Trophoblast cell (in vitro differentiated cells and primary cell): ENCODE measurements around the gene MAP3K7.

Source experiments
- DNase-seq, 2 donors: peaks; one replicate each; pipeline ENCODE4 v3.0.0-alpha.2; 2016
- H2AFZ ChIP-seq: 2 replicates; pipeline ENCODE4 v1.6.1; 2013; ENCODE audit warnings: low read length, moderate library complexity, mild to moderate bottlenecking; ENCODE audit not compliant: insufficient read depth, poor library complexity
- H2AK5ac ChIP-seq: 2 replicates; pipeline ENCODE4 v1.6.1; 2013; ENCODE audit warnings: mild to moderate bottlenecking, low read length
- H2BK120ac ChIP-seq: 2 replicates; pipeline ENCODE4 v1.6.1; 2013; ENCODE audit warnings: low read length, mild to moderate bottlenecking, moderate library complexity; ENCODE audit not compliant: insufficient read depth, poor library complexity
- H2BK12ac ChIP-seq: 2 replicates; pipeline ENCODE4 v1.6.1; 2013; ENCODE audit warnings: mild to moderate bottlenecking, low read length, moderate library complexity
- H2BK5ac ChIP-seq: 2 replicates; pipeline ENCODE4 v1.6.1; 2013; ENCODE audit warnings: low read length, low read depth, moderate library complexity, mild to moderate bottlenecking; ENCODE audit not compliant: poor library complexity
- H3K14ac ChIP-seq: 2 replicates; pipeline ENCODE4 v1.6.1; 2013; ENCODE audit warnings: mild to moderate bottlenecking, low read length
- H3K18ac ChIP-seq: 2 replicates; pipeline ENCODE4 v1.6.1; 2013; ENCODE audit warnings: mild to moderate bottlenecking, low read length
- H3K23ac ChIP-seq: 2 replicates; pipeline ENCODE4 v1.6.1; 2013; ENCODE audit warnings: low read length
- H3K27ac ChIP-seq: 2 replicates; pipeline ENCODE4 v1.5.1; 2013; ENCODE audit warnings: low read depth, mild to moderate bottlenecking, inconsistent platforms, low read length, moderate library complexity
- H3K27me3 ChIP-seq: 2 replicates; pipeline ENCODE4 v1.6.1; 2013; ENCODE audit warnings: inconsistent platforms, mild to moderate bottlenecking, low read length, moderate library complexity; ENCODE audit not compliant: insufficient read depth
- H3K36me3 ChIP-seq, 2 experiments: 1 replicate in 1 of 2; 2 replicates in 1 of 2; pipeline ENCODE4 v1.6.1; 2013; ENCODE audit warnings: low read length in 2 of 2, mild to moderate bottlenecking in 2 of 2, moderate library complexity in 1 of 2; ENCODE audit not compliant: insufficient read depth in 2 of 2, control insufficient read depth in 1 of 2
- H3K4ac ChIP-seq: 2 replicates; pipeline ENCODE4 v1.6.1; 2013; ENCODE audit warnings: low read depth, mild to moderate bottlenecking, low read length, moderate library complexity
- H3K4me1 ChIP-seq, 2 experiments: 1 replicate in 1 of 2; 2 replicates in 1 of 2; pipeline ENCODE4 v1.6.1; 2013; ENCODE audit warnings: low read length in 2 of 2, mild to moderate bottlenecking in 2 of 2, moderate library complexity in 1 of 2; ENCODE audit not compliant: insufficient read depth in 2 of 2, control insufficient read depth in 1 of 2
- H3K4me2 ChIP-seq: 2 replicates; pipeline ENCODE4 v1.6.1; 2013; ENCODE audit warnings: inconsistent platforms, mild to moderate bottlenecking, low read length, moderate library complexity
- H3K4me3 ChIP-seq: 2 replicates; pipeline ENCODE4 v1.5.1; 2013; ENCODE audit warnings: mild to moderate bottlenecking, low read depth, low read length, inconsistent platforms
- H3K79me1 ChIP-seq: one replicate; pipeline ENCODE4 v1.6.1; 2013; ENCODE audit warnings: low read length
- H3K79me2 ChIP-seq: 2 replicates; pipeline ENCODE4 v1.6.1; 2013; ENCODE audit warnings: low read length, mild to moderate bottlenecking; ENCODE audit not compliant: control insufficient read depth, insufficient read depth, poor library complexity
- H3K9ac ChIP-seq: 2 replicates; pipeline ENCODE4 v1.6.1; 2013; ENCODE audit warnings: mild to moderate bottlenecking, low read length
- H3K9me3 ChIP-seq: 2 replicates; pipeline ENCODE4 v1.6.1; 2013; ENCODE audit warnings: low read depth, mild to moderate bottlenecking, control low read depth, inconsistent platforms, low read length; ENCODE audit not compliant: insufficient read depth
- H4K12ac ChIP-seq: 2 replicates; pipeline ENCODE4 v1.6.1; 2013; ENCODE audit warnings: low read depth, mild to moderate bottlenecking, low read length, moderate library complexity
- H4K8ac ChIP-seq: 2 replicates; pipeline ENCODE4 v1.6.1; 2013; ENCODE audit warnings: low read depth, mild to moderate bottlenecking, low read length, moderate library complexity
- H4K91ac ChIP-seq: one replicate; pipeline ENCODE4 v1.6.1; 2013; ENCODE audit warnings: low read depth, mild to moderate bottlenecking, low read length, moderate library complexity
- WGBS: extraction: QIAGEN DNeasy Blood & Tissue Kit; methylation state at CpG from one replicate; pipeline ENCODE4 v1.1.7; 2013; ENCODE audit warnings: missing lambda C conversion rate; ENCODE audit not compliant: insufficient read length, insufficient coverage; ENCODE audit errors: extremely low coverage; 5-methylcytosine and 5-hydroxymethylcytosine counted together

Gene MAP3K7

GRCh38 chr6:90533615-90534336, 53.1 kb downstream of the MAP3K7 start:
- Histone ChIP-seq H3K4me2 (no peak overlapping the region), H4K8ac (no peak overlapping the region), H3K18ac (no peak overlapping the region), H3K14ac (no peak overlapping the region), H3K27ac (no peak overlapping the region), H3K9ac (no peak overlapping the region), H2AK5ac (no peak overlapping the region), H2BK5ac (no peak overlapping the region), H3K27me3 (no peaks in the 10 kb centered on the region), H3K79me1 (no peaks in the 10 kb centered on the region), H4K91ac (no peak overlapping the region), H3K9me3 (no peaks in the 10 kb centered on the region), H2BK120ac (no peak overlapping the region), H3K23ac (no peak overlapping the region), H3K36me3 (peaks cover 0 to 8% of the 10 kb centered on the region in 2 experiments), H4K12ac (no peak overlapping the region), H2BK12ac (no peak overlapping the region), H3K79me2 (no peaks in the 10 kb centered on the region), H3K4me1 (no peaks in the 10 kb centered on the region), H3K4me3 (no peak overlapping the region), H2AFZ (no peak overlapping the region), H3K4ac (no peak overlapping the region)
- WGBS, result no CpG with 5 or more reads among the region's 4 CpGs
- no peak for DNase-seq

- Histone ChIP-seq H3K79me2 (no peaks in the 10 kb centered on the region), H2AFZ (no peak overlapping the region), H2BK120ac (no peak overlapping the region), H4K91ac (no peak overlapping the region), H3K4me1 (no peaks in the 10 kb centered on the region), H3K9ac (no peak overlapping the region), H3K18ac (no peak overlapping the region), H4K8ac (no peak overlapping the region), H3K27ac (no peak overlapping the region), H3K79me1 (no peaks in the 10 kb centered on the region), H3K4me2 (no peak overlapping the region), H3K4ac (no peak overlapping the region), H2AK5ac (no peak overlapping the region), H3K9me3 (no peaks in the 10 kb centered on the region), H3K36me3 (peaks cover 4 to 11% of the 10 kb centered on the region in 2 experiments), H3K23ac (no peak overlapping the region), H2BK12ac (no peak overlapping the region), H3K4me3 (no peak overlapping the region), H4K12ac (no peak overlapping the region), H3K27me3 (no peaks in the 10 kb centered on the region), H3K14ac (no peak overlapping the region), H2BK5ac (no peak overlapping the region)
- WGBS, result no CpG with 5 or more reads among the region's 1 CpG
- no peak for DNase-seq
Observed at GRCh38 chr6:90530882-90531281, 56.0 kb downstream of the MAP3K7 start.

- no peak for DNase-seq
- Histone ChIP-seq H2AK5ac (no peak overlapping the region), H3K27ac (no peak overlapping the region), H2BK12ac (no peak overlapping the region), H3K18ac (no peak overlapping the region), H4K8ac (no peak overlapping the region), H2BK120ac (no peak overlapping the region), H3K9me3 (no peaks in the 10 kb centered on the region), H3K4me3 (no peak overlapping the region), H2AFZ (no peak overlapping the region), H3K4me1 (no peaks in the 10 kb centered on the region), H3K9ac (no peak overlapping the region), H3K36me3 (peaks cover 4 to 9% of the 10 kb centered on the region in 2 experiments), H3K27me3 (no peaks in the 10 kb centered on the region), H3K79me2 (no peaks in the 10 kb centered on the region), H3K79me1 (no peaks in the 10 kb centered on the region), H3K14ac (no peak overlapping the region), H2BK5ac (no peak overlapping the region), H3K4ac (no peak overlapping the region), H4K12ac (no peak overlapping the region), H3K4me2 (no peak overlapping the region), H4K91ac (no peak overlapping the region), H3K23ac (no peak overlapping the region)
- WGBS, result no CpG with 5 or more reads among the region's 4 CpGs
Observed at GRCh38 chr6:90525421-90525820, 61.5 kb downstream of the MAP3K7 start.

- no peaks in the 10 kb centered on the region for H3K4me1 ChIP-seq
- H3K4ac ChIP-seq, result no peak overlapping the region
- no peak overlapping the region for H3K14ac ChIP-seq
- no CpG with 5 or more reads among the region's 4 CpGs for WGBS
- peaks cover 4 to 9% of the 10 kb centered on the region in 2 experiments for H3K36me3 ChIP-seq
- H3K9me3 ChIP-seq, result no peaks in the 10 kb centered on the region
- no peak overlapping the region for H3K9ac ChIP-seq
- no peak overlapping the region for H3K23ac ChIP-seq
- H2BK12ac ChIP-seq, result no peak overlapping the region
- H4K12ac ChIP-seq, result no peak overlapping the region
- no peaks in the 10 kb centered on the region for H3K79me2 ChIP-seq
- H2AFZ ChIP-seq, result no peak overlapping the region
- no peak overlapping the region for H3K4me2 ChIP-seq
- no peak overlapping the region for H3K27ac ChIP-seq
- no peak overlapping the region for H3K4me3 ChIP-seq
- H3K18ac ChIP-seq, result no peak overlapping the region
- H3K27me3 ChIP-seq, result no peaks in the 10 kb centered on the region
- H2BK5ac ChIP-seq, result no peak overlapping the region
- H3K79me1 ChIP-seq, result no peaks in the 10 kb centered on the region
- no peak overlapping the region for H4K8ac ChIP-seq
- H4K91ac ChIP-seq, result no peak overlapping the region
- no peak for DNase-seq
- no peak overlapping the region for H2BK120ac ChIP-seq
- no peak overlapping the region for H2AK5ac ChIP-seq
Observed at GRCh38 chr6:90523779-90524310, 63.0 kb downstream of the MAP3K7 start.
